Glutamatergic neuron (in vitro differentiated cells): ENCODE results near the gene KRT86. TPM values are rescaled to one million over a fixed set of nuclear protein-coding genes. Genes with fewer than 3 reads are reported as not detected.

ENCODE experiments used
- DNase-seq: peaks from one replicate; pipeline ENCODE4 v3.0.0; 2022
- H3K27ac Mint-ChIP-seq: one replicate; pipeline ENCODE4 v1.8.0; 2020; ENCODE audit warnings: mild to moderate bottlenecking, mixed read lengths, inconsistent platforms; ENCODE audit not compliant: unreplicated experiment
- H3K27me3 Mint-ChIP-seq: one replicate; pipeline ENCODE4 v1.8.0; 2020; ENCODE audit warnings: mild to moderate bottlenecking, moderate library complexity, mixed read lengths, inconsistent platforms; ENCODE audit not compliant: unreplicated experiment
- H3K36me3 Mint-ChIP-seq: one replicate; pipeline ENCODE4 v1.8.0; 2020; ENCODE audit warnings: mild to moderate bottlenecking, mixed read lengths, inconsistent platforms; ENCODE audit not compliant: unreplicated experiment
- H3K4me1 Mint-ChIP-seq: one replicate; pipeline ENCODE4 v1.8.0; 2020; ENCODE audit warnings: mild to moderate bottlenecking, low read depth, mixed read lengths, inconsistent platforms; ENCODE audit not compliant: unreplicated experiment
- H3K4me3 Mint-ChIP-seq: one replicate; pipeline ENCODE4 v1.8.0; 2020; ENCODE audit warnings: mild to moderate bottlenecking, mixed read lengths, inconsistent platforms; ENCODE audit not compliant: unreplicated experiment
- H3K9me3 Mint-ChIP-seq: one replicate; pipeline ENCODE4 v1.8.0; 2020; ENCODE audit warnings: mild to moderate bottlenecking, moderate library complexity, mixed read lengths, inconsistent platforms; ENCODE audit not compliant: unreplicated experiment
- total RNA-seq: library from RNA; stranded (reverse); fragmentation: NEBNext Ultra II Directional; extraction: Animal tissue kit (Norgen Biotek cat#: 25700); gene quantifications from one replicate; pipeline ENCODE4 v1.2.1, GENCODE V29; 2021; ENCODE audit not compliant: unreplicated experiment
- TF ChIP-seq, protein P1 (sequence below): fragments of 200-600 bp; sonication (generic); IDR thresholded peaks from one replicate; pipeline ENCODE4 v1.5.0; 2021; ENCODE audit not compliant: partially characterized antibody, unreplicated experiment

The KRT86 gene
- total RNA-seq, 1 donor from 2014 or later, result not detected

DNA sequence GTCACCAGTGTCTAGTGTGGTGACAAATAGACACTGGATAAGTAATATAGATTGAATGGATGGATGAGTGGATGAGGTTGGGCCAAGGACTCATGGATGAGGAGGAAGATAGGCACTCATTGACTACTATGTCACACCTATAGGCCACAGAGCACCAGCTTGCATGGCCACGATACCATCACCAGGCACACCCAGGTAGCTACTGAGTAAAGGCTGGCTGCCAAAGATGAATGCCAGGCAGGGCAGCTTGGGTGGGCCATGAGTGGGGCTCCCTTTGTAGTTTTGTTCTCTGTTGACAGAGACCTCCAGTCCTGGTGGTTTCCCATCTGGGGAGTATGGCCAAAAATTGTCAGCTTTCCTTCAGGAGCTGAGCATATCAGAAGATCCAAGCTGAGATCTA is 57.9 kb downstream of the KRT86 start:
- H3K4me1 Mint-ChIP-seq, result peaks cover 5% of the 10 kb centered on the region
- no peaks in the 10 kb centered on the region for H3K36me3 Mint-ChIP-seq
- no peak overlapping the region for H3K4me3 Mint-ChIP-seq
- H3K27me3 Mint-ChIP-seq, result peaks cover 3% of the 10 kb centered on the region
- no peaks in the 10 kb centered on the region for H3K9me3 Mint-ChIP-seq
- no peak overlapping the region for H3K27ac Mint-ChIP-seq
- no peak for DNase-seq
- TF ChIP-seq, protein P1, sequence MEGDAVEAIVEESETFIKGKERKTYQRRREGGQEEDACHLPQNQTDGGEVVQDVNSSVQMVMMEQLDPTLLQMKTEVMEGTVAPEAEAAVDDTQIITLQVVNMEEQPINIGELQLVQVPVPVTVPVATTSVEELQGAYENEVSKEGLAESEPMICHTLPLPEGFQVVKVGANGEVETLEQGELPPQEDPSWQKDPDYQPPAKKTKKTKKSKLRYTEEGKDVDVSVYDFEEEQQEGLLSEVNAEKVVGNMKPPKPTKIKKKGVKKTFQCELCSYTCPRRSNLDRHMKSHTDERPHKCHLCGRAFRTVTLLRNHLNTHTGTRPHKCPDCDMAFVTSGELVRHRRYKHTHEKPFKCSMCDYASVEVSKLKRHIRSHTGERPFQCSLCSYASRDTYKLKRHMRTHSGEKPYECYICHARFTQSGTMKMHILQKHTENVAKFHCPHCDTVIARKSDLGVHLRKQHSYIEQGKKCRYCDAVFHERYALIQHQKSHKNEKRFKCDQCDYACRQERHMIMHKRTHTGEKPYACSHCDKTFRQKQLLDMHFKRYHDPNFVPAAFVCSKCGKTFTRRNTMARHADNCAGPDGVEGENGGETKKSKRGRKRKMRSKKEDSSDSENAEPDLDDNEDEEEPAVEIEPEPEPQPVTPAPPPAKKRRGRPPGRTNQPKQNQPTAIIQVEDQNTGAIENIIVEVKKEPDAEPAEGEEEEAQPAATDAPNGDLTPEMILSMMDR, result no peak

DNA sequence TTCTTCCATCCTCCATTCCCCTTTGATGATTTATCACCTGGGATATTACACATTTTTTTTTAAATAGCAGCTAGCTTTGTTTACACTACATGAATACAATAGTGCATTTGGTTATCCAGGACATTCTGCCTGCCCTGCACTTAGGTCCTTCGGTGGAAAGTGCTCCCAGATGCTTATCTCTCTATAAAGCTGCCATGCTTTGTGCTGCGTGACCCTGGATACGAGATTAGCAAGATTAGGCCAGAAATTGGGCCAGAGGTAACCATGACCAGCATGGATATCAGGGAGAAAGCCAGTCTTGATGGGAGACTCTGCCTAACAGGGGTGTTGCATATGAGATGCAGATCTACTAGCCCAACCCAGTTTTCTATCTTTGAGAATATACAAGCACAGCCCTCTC is 58.9 kb downstream of the KRT86 start:
- Mint-ChIP-seq H3K36me3 (no peaks in the 10 kb centered on the region), H3K4me3 (no peak overlapping the region), H3K4me1 (peaks cover 5% of the 10 kb centered on the region), H3K27ac (no peak overlapping the region), H3K27me3 (no peaks in the 10 kb centered on the region), H3K9me3 (no peaks in the 10 kb centered on the region)
- TF ChIP-seq, protein P1, result no peak
- DNase-seq, result no peak

DNA sequence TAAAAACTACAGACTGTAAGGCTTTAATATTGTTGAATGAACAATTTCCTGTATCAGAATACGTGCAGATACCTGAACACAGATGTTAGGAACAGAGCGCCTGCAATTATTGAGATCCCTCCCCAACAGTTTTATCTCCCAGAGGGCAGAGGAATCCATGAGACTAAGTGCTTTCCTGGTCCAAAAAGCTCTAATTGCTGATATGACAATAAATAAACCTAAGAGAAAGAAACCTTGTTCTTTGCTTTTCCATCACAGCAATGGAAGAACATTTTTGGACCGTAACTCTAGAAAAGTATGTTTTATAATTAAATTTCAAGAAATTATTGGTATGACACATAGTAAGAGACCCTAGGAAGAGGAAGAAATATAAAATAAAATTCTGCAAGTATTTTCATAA is 59.7 kb downstream of the KRT86 start:
- Mint-ChIP-seq H3K27me3 (no peaks in the 10 kb centered on the region), H3K36me3 (no peaks in the 10 kb centered on the region)
- TF ChIP-seq, protein P1, result no peak

DNA sequence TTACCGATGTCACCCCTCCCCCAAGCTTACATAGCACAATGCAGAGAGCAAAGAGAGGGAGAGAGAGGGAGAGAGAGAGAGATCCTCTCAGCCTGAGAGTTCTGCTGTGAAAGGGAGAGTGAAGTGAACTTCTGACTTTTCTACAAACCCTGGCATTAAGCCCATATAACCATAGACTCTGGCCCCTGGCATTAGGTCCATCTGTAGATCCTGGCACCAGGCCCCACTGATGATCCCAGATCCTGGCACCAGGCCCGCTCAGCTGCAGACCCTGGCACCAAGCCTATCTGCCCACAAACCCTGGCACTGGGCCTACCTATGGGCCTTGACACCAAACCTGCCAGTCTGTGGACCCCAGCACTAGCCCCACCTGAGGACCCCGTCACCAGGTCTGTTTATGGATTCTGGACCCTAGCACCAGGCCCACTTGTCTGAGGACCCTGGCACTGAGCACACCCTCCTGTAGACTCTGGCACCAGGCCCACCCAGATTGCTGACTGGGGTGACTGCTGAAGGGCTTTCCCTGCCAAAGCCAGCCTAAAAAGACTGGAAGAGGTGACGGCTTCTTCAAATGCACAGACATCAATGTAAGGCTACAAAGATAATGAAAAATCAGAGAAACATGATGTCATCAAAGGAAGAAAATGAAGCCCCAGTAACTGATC is 61.3 kb downstream of the KRT86 start:
- Mint-ChIP-seq H3K4me3 (no peak overlapping the region), H3K4me1 (no peaks in the 10 kb centered on the region), H3K27me3 (peaks cover 4% of the 10 kb centered on the region), H3K27ac (no peak overlapping the region), H3K9me3 (no peaks in the 10 kb centered on the region), H3K36me3 (no peaks in the 10 kb centered on the region)
- DNase-seq, result no peak
- TF ChIP-seq, protein P1, result no peak

More for the DNA sequence above, 59.7 kb downstream of the KRT86 start:
- no peak overlapping the region for H3K27ac Mint-ChIP-seq
- peaks cover 2% of the 10 kb centered on the region for H3K4me1 Mint-ChIP-seq
- DNase-seq, result no peak
- H3K9me3 Mint-ChIP-seq, result no peaks in the 10 kb centered on the region
- no peak overlapping the region for H3K4me3 Mint-ChIP-seq

DNA sequence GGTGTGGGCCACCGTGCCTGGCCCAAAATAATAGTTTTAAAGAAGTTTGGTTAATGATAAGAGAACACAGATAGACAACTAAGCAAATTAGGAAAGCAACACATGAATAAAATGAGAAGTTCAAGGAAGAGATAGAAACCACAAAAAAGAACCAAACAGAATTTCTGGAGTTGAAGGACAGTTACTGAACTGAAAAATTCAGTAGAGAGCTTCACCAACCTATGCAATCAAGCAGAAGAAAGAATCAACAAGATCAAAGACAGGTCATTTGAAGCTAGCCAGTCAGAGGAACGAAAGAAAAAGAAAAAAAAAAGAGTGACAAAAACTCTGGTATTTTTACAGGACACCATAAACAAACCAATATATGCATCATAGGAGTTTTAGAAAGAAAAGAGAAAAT is 62.2 kb downstream of the KRT86 start:
- TF ChIP-seq, protein P1, result no peak
- no peaks in the 10 kb centered on the region for H3K9me3 Mint-ChIP-seq
- H3K4me1 Mint-ChIP-seq, result no peaks in the 10 kb centered on the region
- no peaks in the 10 kb centered on the region for H3K36me3 Mint-ChIP-seq
- no peak for DNase-seq
- peaks cover 4% of the 10 kb centered on the region for H3K27me3 Mint-ChIP-seq
- no peak overlapping the region for H3K27ac Mint-ChIP-seq
- H3K4me3 Mint-ChIP-seq, result no peak overlapping the region
